COR-L47 (cell line): Measurements from ENCODE around the gene CCDC33.
A peak's percentile ranks its signal among the peaks of the same experiment; 100 is the strongest.

Experiments used
- DNase-seq: peaks from one replicate; lab custom pipeline; 2025; lab: John Stamatoyannopoulos, UW

CCDC33 gene

GRCh38 chr15:74362482-74362881, 126.4 kb downstream of the CCDC33 start:
- DNase-seq: no peak

DNA sequence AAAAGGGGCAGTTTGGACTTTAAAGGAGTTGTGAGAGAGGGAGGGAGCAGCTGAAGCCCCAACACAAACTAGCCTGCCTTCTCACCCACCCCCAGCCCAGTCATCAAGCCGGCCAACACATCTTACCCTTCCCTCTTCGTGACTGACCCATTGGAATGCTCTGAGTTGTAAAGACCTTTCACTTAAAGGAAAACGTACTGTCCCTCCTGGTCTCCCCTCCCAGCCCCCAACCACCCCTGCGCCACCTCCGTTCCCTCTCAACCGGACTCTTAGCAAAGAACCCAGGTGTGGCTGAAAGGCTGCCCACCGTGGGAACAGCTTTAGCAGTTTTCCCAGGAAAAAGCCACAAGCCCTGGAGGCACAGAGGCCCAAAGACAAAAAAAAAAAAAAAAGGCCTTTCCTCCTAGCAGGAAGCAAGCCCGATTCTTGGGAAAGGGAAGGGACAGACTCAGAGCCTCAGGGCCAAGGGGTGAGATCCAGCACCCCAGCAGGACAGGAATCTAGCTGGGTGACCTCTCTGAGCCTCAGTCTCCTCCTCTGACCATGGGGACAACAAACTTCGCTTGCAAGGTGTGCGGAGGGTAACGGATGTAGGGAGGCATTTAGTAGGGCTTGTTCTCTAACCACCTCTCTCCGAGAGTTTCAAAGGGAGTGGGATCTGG, 128.9 kb downstream of the CCDC33 start:
- no peak for DNase-seq

- no peak for DNase-seq
Measured at GRCh38 chr15:74365598-74366445, 129.7 kb downstream of the CCDC33 start.

GRCh38 chr15:74367296-74367854, 131.2 kb downstream of the CCDC33 start, which contains the start of gene CYP11A1:
Gene CYP11A1, minus strand, starts transcription at chr15:74367646. Its CDS starts 61 bp downstream, at chr15:74367585.
- no peak for DNase-seq

DNA sequence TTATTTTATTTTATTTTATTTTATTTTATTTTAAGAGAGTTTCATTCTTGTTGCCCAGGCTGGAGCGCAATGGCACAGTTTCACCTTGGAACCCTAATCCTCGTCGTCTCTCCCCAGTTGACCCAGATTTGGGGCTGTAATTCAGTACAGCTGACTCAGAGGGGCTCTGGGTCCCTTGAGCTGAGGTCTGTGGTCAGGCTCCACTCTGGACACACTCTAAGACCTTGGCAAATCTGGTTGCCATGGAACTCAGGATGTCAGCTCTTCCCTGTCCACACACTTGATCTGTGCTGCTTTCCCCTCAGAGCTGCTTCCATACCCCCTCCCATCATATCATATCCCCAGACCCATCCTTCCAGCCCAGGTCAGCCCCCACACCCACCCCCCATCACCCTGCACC, 132.0 kb downstream of the CCDC33 start:
- no peak for DNase-seq

DNA sequence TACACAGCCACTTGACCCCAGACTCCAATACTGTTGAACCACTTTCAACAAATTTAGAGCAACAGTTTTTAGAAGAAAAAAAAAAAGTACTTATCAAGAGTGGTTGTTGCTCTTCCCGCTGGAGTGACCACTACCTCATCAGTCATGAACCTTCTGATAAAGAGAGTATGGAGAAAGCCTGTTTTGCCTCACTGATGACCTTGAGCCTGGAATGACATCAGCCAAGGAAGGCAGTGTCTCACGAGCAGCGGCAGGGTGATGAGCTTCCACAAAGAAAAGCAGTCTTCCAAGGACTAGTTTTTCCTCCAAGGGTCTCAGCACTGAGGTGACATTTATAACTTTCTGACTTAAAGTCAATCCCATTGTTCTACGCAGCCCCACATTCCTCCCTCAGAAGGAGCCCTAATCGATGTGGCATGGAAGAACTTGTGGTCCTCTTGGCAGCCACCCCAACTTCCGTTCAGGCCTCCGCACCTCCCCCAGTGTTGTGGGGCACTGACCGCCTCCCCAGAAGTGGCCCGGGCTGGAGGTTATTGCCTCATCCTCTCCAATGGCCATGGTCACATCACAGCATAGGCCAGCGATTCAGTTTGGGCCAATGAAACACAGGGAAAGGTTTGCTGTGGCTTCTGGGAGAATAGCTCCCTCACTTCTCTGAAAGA, 133.1 kb downstream of the CCDC33 start:
- DNase-seq: no peak

GRCh38 chr15:74369756-74370155, 133.6 kb downstream of the CCDC33 start:
- DNase-seq: no peak

DNA sequence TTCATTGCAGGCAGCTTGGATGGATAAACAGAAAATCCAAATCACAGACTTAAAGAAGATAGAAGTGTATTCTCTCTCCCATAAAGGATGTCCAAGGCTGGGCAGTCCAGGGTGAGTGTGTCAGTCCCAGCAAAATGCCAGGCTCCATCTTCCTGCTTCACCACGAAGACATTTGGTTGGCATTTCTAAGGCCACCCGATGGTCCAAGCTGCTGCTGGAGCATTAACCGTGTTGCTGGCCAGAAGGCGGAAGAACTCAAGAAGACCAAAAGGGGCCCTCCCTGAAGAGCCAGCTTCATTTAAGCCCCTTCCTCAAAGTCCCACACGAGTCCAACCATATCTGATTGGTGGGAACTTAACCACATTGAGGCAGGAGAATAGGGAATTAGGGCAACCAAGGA, 134.3 kb downstream of the CCDC33 start:
- DNase-seq: no peak

GRCh38 chr15:74373056-74373650, 137.0 kb downstream of the CCDC33 start:
- no peak for DNase-seq

DNA sequence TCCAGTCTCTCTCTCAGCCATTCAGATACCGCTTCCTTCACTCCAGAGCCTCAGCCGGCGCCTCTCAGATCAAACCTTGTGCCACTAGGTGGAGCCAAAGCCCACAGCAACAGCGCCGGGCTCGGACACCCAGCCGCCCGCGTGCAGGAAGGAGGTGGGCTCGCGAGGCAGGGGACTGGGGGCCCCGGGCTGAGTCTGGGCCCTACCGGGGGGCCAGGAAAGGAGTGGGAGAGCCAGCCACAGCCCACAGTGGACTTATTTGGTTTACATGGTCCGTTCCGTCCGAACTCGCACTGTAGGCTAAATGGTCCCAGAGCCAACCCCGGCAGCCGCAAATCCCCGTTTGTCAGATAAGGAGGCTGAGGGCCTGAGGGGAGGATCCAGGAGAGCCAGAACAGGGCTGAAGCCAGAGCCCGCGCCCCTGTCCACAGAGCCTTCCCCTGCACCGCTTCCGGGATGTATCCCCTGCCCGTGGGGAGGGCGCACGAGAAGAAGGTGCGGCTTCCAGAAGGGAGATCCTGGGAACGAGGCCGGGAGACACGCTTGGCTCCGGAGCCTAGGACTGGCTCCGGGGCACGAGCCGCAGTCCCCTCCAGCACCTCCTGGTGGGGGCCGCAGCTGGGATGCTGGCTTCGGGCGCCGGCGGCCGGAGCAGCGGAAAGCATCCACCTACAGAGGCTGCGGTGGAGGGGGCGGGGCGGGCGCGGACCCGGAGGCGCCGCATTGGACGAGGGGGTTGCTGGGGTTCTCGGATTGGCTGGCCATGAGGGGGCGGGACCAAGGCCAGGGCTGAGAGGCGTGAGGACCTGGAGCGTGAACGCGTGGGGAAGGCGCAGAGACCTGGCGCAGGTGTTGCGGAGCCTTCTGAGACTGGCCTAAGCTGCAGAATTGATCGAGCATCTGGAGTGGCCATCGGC, 137.9 kb downstream of the CCDC33 start:
- peak; percentile 88 for DNase-seq

GRCh38 chr15:74374648-74375302, 138.6 kb downstream of the CCDC33 start:
- DNase-seq: peak; percentile 72

DNA sequence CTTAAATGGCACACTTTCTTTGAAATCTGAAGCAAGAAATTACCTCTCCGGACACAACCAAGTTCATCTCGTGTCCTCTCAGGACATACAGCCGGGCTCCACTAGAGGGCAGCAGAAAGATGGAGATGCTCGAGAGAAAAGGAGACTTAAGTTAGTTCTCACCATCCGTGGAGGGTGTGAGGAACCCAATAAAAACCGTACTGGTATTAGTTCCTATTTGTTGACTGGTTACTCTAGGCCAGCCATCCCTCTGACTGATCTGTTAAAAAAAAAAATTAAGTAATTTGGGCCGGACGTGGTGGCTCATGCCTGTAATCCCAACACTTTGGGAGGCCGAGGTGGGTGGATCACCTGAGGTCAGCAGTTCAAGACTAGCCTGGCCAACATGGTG, 139.2 kb downstream of the CCDC33 start:
- peak; percentile 75 for DNase-seq

DNA sequence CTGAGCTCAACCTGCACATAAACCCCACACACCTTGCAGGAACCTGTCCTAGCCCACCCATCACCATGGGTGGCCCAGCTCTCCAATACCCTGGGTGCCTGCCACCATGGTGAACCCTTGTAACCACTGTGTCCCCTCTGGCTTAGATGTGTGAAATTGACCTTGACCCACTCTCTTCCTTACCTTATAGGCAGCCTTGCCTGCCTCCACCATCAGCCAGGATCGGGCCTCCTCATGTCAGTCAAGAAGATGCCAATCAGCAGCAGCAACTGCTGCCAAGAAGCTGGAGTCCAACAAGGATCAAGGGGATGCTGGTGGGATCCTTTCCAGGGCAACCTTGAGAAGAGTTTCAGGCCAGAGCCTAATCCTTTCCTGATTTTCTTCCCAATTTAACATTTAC, 140.1 kb downstream of the CCDC33 start:
- no peak for DNase-seq

DNA sequence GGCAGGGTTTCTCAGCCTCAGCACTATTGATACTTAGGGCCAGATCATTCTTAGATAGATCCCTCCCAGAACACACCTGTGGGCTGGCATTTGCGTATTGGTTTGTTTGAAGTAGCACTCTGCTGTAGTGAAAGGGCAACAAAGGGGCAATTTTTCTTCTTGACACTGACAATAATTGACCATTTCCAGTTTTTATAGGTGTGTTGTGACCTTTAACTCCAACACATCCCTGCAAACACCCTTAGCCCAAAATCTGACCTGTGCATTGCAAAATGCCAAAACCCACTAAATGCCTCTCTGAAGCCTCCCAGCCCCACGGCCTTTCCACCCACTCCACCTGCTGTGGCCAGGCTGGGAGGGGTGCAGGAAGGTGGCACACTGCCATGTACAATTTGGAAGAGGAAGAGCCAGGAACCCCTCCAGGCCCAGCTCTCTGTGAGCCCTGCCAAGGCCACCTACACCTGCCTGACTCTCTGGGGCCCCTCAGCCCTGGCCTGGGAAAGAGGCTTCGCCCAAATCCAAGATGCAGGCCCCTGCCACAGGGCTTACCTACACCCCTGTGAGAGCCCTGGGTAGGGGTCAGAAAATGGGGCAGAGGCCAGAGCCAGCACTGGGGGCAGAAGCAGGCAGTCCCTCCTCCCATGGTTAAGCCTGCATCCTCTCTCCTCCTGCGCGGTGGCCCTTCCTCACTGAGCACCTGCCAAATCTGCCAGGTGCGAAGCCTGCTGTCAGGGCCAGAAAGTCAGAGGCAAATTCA, 140.9 kb downstream of the CCDC33 start:
- peak; percentile 42 for DNase-seq

DNA sequence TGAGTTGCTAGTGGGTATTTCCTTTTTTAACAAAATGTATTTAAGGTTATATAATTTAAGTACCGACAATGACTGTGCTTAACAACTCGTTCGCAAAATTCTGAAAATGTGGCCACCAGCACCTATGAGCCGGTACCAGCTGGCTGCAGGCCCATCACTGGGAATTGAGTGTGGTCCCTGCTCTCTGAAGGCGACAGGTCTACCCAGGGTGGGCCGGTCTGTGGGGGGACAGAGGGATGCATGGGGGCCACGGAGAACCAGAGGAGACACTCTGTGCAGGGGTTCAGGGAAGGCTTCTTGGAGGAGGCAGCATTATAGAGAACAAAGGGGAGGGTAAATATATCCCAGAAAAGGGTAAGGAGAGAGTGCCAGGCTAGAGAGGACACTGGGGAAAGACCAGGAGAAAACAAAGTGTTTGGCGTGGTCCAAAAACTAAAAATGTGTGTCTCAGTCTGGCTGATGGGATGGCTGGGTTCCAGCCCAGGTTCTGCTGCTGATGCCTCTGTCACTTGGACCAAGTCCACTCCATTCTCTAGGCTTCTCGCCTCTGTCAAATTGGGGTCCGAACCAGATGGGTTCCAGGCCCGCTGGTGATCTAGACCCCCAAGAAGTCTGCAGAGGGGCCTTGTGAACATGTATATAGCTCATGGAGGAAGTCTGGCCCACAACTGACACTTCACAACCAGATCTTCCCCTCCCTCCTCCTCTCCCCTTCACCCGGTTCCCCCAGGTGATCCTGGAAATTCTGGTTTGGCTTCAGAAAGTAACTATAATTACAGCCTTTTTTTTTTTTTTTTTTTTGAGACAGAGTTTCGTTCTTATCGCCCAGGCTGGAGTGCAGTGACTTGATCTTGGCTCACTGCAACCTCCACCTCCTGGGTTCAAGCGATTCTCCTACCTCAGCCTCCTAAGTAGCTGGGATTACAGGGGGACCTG, 142.0 kb downstream of the CCDC33 start:
- DNase-seq: no peak

DNA sequence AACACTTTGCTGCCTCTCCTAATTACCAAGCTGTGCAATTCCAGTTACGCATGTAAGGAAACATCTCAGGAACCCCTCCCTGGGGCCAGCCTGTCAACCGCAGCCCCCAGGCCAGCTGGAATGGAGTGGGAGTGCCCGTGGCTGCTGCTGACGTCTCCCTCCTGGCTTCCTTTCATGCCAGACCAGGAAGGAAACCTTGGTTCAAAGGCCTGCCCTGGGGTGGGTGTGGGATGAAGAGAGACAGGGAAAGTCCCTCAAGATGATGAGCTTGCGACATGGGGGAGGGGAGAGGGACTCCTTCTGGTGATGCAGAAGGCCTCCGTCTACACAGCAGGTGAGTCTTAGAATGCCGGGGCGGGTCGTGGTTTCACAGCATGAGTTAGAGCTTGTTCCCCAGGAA, 142.7 kb downstream of the CCDC33 start:
- DNase-seq: no peak

DNA sequence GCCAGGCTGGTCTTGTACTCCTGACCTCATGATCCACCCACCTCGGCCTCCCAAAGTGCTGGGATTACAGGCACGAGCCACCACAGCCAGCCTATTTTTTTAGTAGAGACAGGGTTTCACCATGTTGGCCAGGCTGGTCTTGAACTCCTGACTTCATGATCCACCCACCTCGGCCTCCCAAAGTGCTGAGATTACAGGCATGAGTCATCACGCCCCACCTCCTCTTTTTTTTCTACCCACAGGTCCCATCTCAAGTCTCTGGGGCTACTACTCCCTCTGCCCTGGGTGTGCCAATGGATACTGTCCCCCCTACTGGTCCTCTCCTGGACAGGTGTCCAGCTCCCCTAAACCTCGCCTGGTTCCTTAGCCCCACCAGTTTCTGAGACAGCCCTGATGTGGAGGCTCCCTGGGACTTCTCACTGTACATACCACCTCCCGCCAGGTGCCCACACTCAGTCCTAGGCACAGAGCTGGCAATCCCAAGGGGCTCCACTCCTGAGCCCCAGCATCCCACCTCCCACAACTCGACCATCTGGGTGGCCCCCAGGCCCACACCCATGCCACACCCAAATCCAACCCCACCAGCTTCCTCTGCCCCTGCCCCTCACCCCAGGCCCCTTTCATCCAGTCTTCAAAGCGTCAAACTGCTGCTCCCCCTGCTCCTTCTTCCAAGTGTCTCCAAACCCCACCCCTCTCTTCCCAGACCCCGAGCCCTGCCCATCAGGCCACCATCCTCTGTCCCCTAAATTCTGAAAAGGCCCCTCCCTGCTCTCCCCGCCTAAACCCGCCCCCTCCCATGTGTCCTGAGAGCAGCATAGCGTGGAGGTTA, 144.4 kb downstream of the CCDC33 start:
- no peak for DNase-seq

- no peak for DNase-seq
Measured at GRCh38 chr15:74381190-74381453, 145.0 kb downstream of the CCDC33 start.
